Measurements from ENCODE around the gene DCAF15.

Gene DCAF15

GRCh38 chr19:13946414-13946813 is 5.9 kb upstream of the DCAF15 start:
- CTCF ChIA-PET: no interaction called here
- TF ChIP-seq CTCF (IDR thresholded peaks at IDR 0.05; ENCODE audit: control extremely low read depth, extremely low read depth, low read depth, missing control alignments): no peak
- POLR2A ChIA-PET: no interaction called here
- DNase-seq (ENCODE audit: extremely low spot score): no peak

- CTCF ChIA-PET: interaction anchor here (1.1 kb wide), 1 partner anchor 8 kb away, joined by 3 read pairs; no protein-coding TSS in a partner anchor
Measured at GRCh38 chr19:13951043-13951442, 1.3 kb upstream of the DCAF15 start.

GRCh38 chr19:13951799-13952153 is 533 bp upstream of the DCAF15 start:
- DNase-seq (ENCODE audit: extremely low spot score): no peak
- CTCF ChIA-PET: interaction anchor here (1.1 to 2.4 kb wide), 5 partner anchors 9 to 107 kb away, joined by 3 to 7 read pairs (median 3); no protein-coding TSS in a partner anchor
- TF ChIP-seq CTCF (IDR thresholded peaks at IDR 0.05; ENCODE audit: control extremely low read depth, extremely low read depth, low read depth, missing control alignments): no peak
- POLR2A ChIA-PET: interaction anchor here (1.0 kb wide), 1 partner anchor 55 kb away, joined by 3 read pairs; no protein-coding TSS in a partner anchor

More at GRCh38 chr19:13951043-13951442, 1.3 kb upstream of the DCAF15 start:
- POLR2A ChIA-PET: no interaction called here
- DNase-seq (ENCODE audit: extremely low spot score): no peak
- TF ChIP-seq CTCF (IDR thresholded peaks at IDR 0.05; ENCODE audit: control extremely low read depth, extremely low read depth, low read depth, missing control alignments): no peak

- no peak for TF ChIP-seq CTCF (IDR thresholded peaks at IDR 0.05; ENCODE audit: control extremely low read depth, extremely low read depth, low read depth, missing control alignments)
- ChIA-PET CTCF (interaction anchor here (0.9 to 2.4 kb wide), 7 partner anchors 8 to 120 kb away, joined by 3 to 7 read pairs (median 4); partner anchors contain the start of gene MISP3), POLR2A (interaction anchor here (1.0 kb wide), 2 partner anchors 54 kb away, joined by 3 read pairs; no protein-coding TSS in a partner anchor)
- DNase-seq (ENCODE audit: extremely low spot score): no peak
Measured at GRCh38 chr19:13952931-13953531, 722 bp downstream of the DCAF15 start.

GRCh38 chr19:13954185-13954584 is 1.9 kb downstream of the DCAF15 start:
- POLR2A ChIA-PET: no interaction called here
- no peak for TF ChIP-seq CTCF (IDR thresholded peaks at IDR 0.05; ENCODE audit: control extremely low read depth, extremely low read depth, low read depth, missing control alignments)
- DNase-seq (ENCODE audit: extremely low spot score): no peak
- CTCF ChIA-PET: interaction anchor here (1.0 kb wide), 1 partner anchor 118 kb away, joined by 4 read pairs; the partner anchor contains the start of gene MISP3

- TF ChIP-seq CTCF (IDR thresholded peaks at IDR 0.05; ENCODE audit: control extremely low read depth, extremely low read depth, low read depth, missing control alignments): no peak
- no peak for DNase-seq (ENCODE audit: extremely low spot score)
- POLR2A ChIA-PET: no interaction called here
- CTCF ChIA-PET: interaction anchor here (1.7 kb wide), 1 partner anchor 103 kb away, joined by 6 read pairs; no protein-coding TSS in a partner anchor
Measured at GRCh38 chr19:13955662-13956364, 3.5 kb downstream of the DCAF15 start.
